Measurements from ENCODE around the gene VGLL4. TPM values are rescaled to one million over a fixed set of nuclear protein-coding genes. Genes with fewer than 3 reads are reported as not detected.

Gene VGLL4
- total RNA-seq, 1 experiment from 2014 or later = 43.0 TPM

DNA sequence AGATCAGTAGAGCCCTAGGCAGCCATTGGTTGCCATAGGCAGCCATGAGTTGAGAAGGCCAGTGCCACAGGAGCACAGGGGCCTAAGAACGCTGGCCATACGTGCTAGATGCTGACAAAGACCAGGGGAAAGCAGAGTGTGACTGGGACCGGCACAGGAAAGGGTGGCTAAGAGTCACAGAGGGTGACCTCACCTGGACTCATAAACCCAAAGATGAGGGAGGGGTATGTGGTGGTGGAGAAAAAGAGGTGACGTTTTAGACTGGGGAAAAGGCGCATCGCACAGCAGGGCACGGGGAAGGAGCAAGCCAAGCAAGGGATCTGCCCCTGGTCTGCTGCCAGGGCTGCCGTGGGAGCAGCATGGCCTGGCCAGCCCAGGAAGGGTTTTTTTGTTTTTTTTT lies 122.5 kb downstream of the VGLL4 start (continued):
- TF ChIP-seq, protein P1, sequence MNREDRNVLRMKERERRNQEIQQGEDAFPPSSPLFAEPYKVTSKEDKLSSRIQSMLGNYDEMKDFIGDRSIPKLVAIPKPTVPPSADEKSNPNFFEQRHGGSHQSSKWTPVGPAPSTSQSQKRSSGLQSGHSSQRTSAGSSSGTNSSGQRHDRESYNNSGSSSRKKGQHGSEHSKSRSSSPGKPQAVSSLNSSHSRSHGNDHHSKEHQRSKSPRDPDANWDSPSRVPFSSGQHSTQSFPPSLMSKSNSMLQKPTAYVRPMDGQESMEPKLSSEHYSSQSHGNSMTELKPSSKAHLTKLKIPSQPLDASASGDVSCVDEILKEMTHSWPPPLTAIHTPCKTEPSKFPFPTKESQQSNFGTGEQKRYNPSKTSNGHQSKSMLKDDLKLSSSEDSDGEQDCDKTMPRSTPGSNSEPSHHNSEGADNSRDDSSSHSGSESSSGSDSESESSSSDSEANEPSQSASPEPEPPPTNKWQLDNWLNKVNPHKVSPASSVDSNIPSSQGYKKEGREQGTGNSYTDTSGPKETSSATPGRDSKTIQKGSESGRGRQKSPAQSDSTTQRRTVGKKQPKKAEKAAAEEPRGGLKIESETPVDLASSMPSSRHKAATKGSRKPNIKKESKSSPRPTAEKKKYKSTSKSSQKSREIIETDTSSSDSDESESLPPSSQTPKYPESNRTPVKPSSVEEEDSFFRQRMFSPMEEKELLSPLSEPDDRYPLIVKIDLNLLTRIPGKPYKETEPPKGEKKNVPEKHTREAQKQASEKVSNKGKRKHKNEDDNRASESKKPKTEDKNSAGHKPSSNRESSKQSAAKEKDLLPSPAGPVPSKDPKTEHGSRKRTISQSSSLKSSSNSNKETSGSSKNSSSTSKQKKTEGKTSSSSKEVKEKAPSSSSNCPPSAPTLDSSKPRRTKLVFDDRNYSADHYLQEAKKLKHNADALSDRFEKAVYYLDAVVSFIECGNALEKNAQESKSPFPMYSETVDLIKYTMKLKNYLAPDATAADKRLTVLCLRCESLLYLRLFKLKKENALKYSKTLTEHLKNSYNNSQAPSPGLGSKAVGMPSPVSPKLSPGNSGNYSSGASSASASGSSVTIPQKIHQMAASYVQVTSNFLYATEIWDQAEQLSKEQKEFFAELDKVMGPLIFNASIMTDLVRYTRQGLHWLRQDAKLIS (CRISPR knock-in tag; IDR thresholded peaks at IDR 0.05; ENCODE audit: borderline replicate concordance) = no peak
- TF ChIP-seq JAZF1 (CRISPR knock-in tag; IDR thresholded peaks at IDR 0.05) = no peak
- TF ChIP-seq, protein P2, sequence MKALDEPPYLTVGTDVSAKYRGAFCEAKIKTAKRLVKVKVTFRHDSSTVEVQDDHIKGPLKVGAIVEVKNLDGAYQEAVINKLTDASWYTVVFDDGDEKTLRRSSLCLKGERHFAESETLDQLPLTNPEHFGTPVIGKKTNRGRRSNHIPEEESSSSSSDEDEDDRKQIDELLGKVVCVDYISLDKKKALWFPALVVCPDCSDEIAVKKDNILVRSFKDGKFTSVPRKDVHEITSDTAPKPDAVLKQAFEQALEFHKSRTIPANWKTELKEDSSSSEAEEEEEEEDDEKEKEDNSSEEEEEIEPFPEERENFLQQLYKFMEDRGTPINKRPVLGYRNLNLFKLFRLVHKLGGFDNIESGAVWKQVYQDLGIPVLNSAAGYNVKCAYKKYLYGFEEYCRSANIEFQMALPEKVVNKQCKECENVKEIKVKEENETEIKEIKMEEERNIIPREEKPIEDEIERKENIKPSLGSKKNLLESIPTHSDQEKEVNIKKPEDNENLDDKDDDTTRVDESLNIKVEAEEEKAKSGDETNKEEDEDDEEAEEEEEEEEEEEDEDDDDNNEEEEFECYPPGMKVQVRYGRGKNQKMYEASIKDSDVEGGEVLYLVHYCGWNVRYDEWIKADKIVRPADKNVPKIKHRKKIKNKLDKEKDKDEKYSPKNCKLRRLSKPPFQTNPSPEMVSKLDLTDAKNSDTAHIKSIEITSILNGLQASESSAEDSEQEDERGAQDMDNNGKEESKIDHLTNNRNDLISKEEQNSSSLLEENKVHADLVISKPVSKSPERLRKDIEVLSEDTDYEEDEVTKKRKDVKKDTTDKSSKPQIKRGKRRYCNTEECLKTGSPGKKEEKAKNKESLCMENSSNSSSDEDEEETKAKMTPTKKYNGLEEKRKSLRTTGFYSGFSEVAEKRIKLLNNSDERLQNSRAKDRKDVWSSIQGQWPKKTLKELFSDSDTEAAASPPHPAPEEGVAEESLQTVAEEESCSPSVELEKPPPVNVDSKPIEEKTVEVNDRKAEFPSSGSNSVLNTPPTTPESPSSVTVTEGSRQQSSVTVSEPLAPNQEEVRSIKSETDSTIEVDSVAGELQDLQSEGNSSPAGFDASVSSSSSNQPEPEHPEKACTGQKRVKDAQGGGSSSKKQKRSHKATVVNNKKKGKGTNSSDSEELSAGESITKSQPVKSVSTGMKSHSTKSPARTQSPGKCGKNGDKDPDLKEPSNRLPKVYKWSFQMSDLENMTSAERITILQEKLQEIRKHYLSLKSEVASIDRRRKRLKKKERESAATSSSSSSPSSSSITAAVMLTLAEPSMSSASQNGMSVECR (CRISPR knock-in tag; IDR thresholded peaks at IDR 0.05; ENCODE audit: borderline replicate concordance) = no peak
- no peak for TF ChIP-seq GABPB1 (CRISPR knock-in tag; IDR thresholded peaks at IDR 0.05)
- TF ChIP-seq ZBTB21 (CRISPR knock-in tag; IDR thresholded peaks at IDR 0.05; ENCODE audit: borderline replicate concordance) = no peak
- no peak for TF ChIP-seq E2F1 (CRISPR knock-in tag; IDR thresholded peaks at IDR 0.05)

GRCh38 chr3:11517601-11518000 lies 126.1 kb downstream of the VGLL4 start:
- ChIA-PET POLR2A (no interaction called here), CTCF (interaction anchor here (0.9 kb wide), 1 partner anchor 79 kb away, joined by 3 read pairs; no protein-coding TSS in a partner anchor)
- Mint-ChIP-seq H3K4me3 (no peak overlapping the region), H3K9me3 (peaks cover under 1% of the 10 kb centered on the region; the same call in 1 of the 2 replicates), H3K36me3 (peaks cover 2% of the 10 kb centered on the region), H3K27ac (no peak overlapping the region), H3K4me1 (peaks cover 19% of the 10 kb centered on the region), H3K27me3 (ENCODE audit: low read depth) (no peaks in the 10 kb centered on the region)
- no peak for ATAC-seq
- DNase-seq (ENCODE audit: low spot score) = no peak
- TF ChIP-seq MXD4 (CRISPR knock-in tag; IDR thresholded peaks at IDR 0.05; ENCODE audit: borderline replicate concordance) = no peak
- no peak for TF ChIP-seq ELF4 (CRISPR knock-in tag; IDR thresholded peaks at IDR 0.05; ENCODE audit: low read depth)
- no peak for TF ChIP-seq JAZF1 (CRISPR knock-in tag; IDR thresholded peaks at IDR 0.05)
- TF ChIP-seq FOXK1 (CRISPR knock-in tag; IDR thresholded peaks at IDR 0.05) = no peak
- TF ChIP-seq OVOL2 (CRISPR knock-in tag; IDR thresholded peaks at IDR 0.05; ENCODE audit: borderline replicate concordance) = no peak
- TF ChIP-seq, protein P3, sequence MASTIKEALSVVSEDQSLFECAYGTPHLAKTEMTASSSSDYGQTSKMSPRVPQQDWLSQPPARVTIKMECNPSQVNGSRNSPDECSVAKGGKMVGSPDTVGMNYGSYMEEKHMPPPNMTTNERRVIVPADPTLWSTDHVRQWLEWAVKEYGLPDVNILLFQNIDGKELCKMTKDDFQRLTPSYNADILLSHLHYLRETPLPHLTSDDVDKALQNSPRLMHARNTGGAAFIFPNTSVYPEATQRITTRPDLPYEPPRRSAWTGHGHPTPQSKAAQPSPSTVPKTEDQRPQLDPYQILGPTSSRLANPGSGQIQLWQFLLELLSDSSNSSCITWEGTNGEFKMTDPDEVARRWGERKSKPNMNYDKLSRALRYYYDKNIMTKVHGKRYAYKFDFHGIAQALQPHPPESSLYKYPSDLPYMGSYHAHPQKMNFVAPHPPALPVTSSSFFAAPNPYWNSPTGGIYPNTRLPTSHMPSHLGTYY (CRISPR knock-in tag; IDR thresholded peaks at IDR 0.05) = no peak

- Mint-ChIP-seq H3K4me1 (peaks cover 36% of the 10 kb centered on the region), H3K27ac (peak overlapping the region; percentile 79; the same call in 1 of the 2 replicates), H3K36me3 (peaks cover 8% of the 10 kb centered on the region), H3K9me3 (peaks cover 7% of the 10 kb centered on the region), H3K4me3 (no peak overlapping the region), H3K27me3 (ENCODE audit: low read depth) (no peaks in the 10 kb centered on the region)
- ChIA-PET POLR2A (interaction anchor here (0.7 kb wide), 1 partner anchor 40 kb away, joined by 3 read pairs; no protein-coding TSS in a partner anchor), CTCF (no interaction called here)
- no peak for DNase-seq (ENCODE audit: low spot score)
- ATAC-seq = no peak
- TF ChIP-seq FOXK1 (CRISPR knock-in tag; IDR thresholded peaks at IDR 0.05) (no peak), PRDM15 (CRISPR knock-in tag; IDR thresholded peaks at IDR 0.05) (no peak), ZNF232 (CRISPR knock-in tag; IDR thresholded peaks at IDR 0.05) (no peak), RELA (CRISPR knock-in tag; IDR thresholded peaks at IDR 0.05; ENCODE audit: borderline replicate concordance) (no peak)
- TF ChIP-seq, protein P3 (CRISPR knock-in tag; IDR thresholded peaks at IDR 0.05) = no peak
These were observed 129.4 kb downstream of the VGLL4 start for GRCh38 chr3:11514191-11514821.

Measured in WTC11 (cell line).